ENCODE results near the gene EVX2. TPM values are rescaled to one million over a fixed set of nuclear protein-coding genes. Genes with fewer than 3 reads are reported as not detected.

The EVX2 gene
- total RNA-seq, 1 experiment from 2014 or later: not detected

DNA sequence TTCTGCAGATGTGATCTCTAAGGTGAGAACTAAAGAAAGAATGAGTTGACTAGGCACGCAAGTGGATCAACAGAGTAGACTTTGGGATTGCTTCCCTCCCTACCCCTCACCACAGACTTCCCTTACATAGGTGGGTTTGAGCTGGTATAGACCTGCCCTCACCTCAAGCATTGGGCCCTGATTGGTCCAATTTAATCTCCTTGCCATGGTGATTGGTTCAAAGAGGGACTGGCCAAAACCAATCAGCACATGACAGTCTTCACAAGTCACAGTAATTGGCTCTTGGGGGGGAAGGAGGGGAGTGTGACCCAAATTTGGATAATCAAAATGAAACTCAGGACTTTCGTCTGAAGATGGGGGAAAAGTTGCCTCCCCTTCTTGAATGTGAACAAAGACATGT lies 45.1 kb downstream of the EVX2 start:
- no peak overlapping the region for H2AFZ ChIP-seq (ENCODE audit: low read length)
- H3K4me1 ChIP-seq (ENCODE audit: insufficient read depth, low read length): no peaks in the 10 kb centered on the region
- CTCF ChIA-PET: no interaction called here
- no peaks in the 10 kb centered on the region for H4K20me1 ChIP-seq (ENCODE audit: low read length)
- no peaks in the 10 kb centered on the region for H3K9me2 ChIP-seq (replicated peaks; ENCODE audit: low read length)
- intact Hi-C loops (cut with micrococcal nuclease): no loop called here
- no peaks in the 10 kb centered on the region for H3K9me3 ChIP-seq (ENCODE audit: low read length)
- no peak overlapping the region for H3K27ac ChIP-seq (ENCODE audit: low read length)
- ATAC-seq (no peak), DNase-seq (no peak)
- no peak overlapping the region for H3K4me2 ChIP-seq (ENCODE audit: low read length)
- no peaks in the 10 kb centered on the region for H3F3A ChIP-seq (ENCODE audit: low read length, unreplicated experiment)
- H3K27me3 ChIP-seq (ENCODE audit: low read length): peaks cover 73% of the 10 kb centered on the region
- TF ChIP-seq EZH2 (IDR thresholded peaks at IDR 0.05; ENCODE audit: low read length, unreplicated experiment) (no peak), EZH2phosphoT487 (IDR thresholded peaks at IDR 0.05; ENCODE audit: borderline replicate concordance, low read length) (no peak)
- TF ChIP-seq, protein P1, sequence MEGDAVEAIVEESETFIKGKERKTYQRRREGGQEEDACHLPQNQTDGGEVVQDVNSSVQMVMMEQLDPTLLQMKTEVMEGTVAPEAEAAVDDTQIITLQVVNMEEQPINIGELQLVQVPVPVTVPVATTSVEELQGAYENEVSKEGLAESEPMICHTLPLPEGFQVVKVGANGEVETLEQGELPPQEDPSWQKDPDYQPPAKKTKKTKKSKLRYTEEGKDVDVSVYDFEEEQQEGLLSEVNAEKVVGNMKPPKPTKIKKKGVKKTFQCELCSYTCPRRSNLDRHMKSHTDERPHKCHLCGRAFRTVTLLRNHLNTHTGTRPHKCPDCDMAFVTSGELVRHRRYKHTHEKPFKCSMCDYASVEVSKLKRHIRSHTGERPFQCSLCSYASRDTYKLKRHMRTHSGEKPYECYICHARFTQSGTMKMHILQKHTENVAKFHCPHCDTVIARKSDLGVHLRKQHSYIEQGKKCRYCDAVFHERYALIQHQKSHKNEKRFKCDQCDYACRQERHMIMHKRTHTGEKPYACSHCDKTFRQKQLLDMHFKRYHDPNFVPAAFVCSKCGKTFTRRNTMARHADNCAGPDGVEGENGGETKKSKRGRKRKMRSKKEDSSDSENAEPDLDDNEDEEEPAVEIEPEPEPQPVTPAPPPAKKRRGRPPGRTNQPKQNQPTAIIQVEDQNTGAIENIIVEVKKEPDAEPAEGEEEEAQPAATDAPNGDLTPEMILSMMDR (conservative IDR thresholded peaks at IDR 0.05; ENCODE audit: low read depth, low read length): no peak
- POLR2A ChIA-PET (ENCODE audit: unreplicated experiment): no interaction called here
- no peaks in the 10 kb centered on the region for H3K79me2 ChIP-seq (ENCODE audit: low read length)
- BruUV-seq (replicated peaks): no TSS peak
- no peak overlapping the region for H3K9ac ChIP-seq (ENCODE audit: low read length)
- H3K4me3 ChIP-seq (ENCODE audit: low read length): no peak overlapping the region
- no peaks in the 10 kb centered on the region for H3K36me3 ChIP-seq (ENCODE audit: low read depth, low read length)

DNA sequence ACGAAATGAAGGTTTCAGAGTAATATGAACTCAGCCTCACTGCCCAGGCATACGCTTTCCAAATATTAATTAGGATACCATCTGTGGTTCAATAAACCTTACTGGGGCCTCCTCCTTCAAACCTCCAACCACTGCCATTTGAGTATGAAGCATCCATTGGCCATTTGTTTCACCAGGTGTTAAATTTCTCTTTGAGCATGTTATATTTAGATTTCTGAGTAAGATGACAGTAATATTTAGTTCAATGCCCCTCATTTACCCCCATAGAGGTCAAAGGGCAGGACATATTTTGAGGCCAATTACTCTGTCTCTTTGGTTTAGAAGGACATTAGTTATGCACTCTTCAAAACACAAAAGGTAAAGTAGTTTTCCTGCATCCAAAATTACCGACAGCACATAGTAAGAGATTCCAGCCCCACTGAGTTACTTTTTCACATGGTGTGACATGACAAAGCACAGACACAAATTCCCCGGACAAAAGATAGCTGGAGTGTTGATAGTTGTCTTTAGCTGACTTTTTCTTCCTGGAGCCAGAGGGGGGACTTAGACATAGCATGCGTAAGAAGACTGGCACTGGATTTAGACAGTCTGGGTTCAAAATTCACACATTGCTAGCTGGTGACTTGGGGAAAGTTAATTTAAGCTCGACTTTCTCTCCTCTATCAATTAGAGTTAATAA lies 48.6 kb downstream of the EVX2 start:
- ChIA-PET POLR2A (ENCODE audit: unreplicated experiment) (no interaction called here), CTCF (no interaction called here)
- ATAC-seq (no peak), DNase-seq (no peak)
- H3K4me1 ChIP-seq (ENCODE audit: insufficient read depth, low read length): no peaks in the 10 kb centered on the region
- H3K27ac ChIP-seq (ENCODE audit: low read length): no peak overlapping the region
- no peaks in the 10 kb centered on the region for H3K9me2 ChIP-seq (replicated peaks; ENCODE audit: low read length)
- BruUV-seq (replicated peaks): no TSS peak
- TF ChIP-seq EZH2phosphoT487 (IDR thresholded peaks at IDR 0.05; ENCODE audit: borderline replicate concordance, low read length) (no peak), EZH2 (IDR thresholded peaks at IDR 0.05; ENCODE audit: low read length, unreplicated experiment) (no peak)
- TF ChIP-seq, protein P1 (conservative IDR thresholded peaks at IDR 0.05; ENCODE audit: low read depth, low read length): no peak
- H2AFZ ChIP-seq (ENCODE audit: low read length): no peak overlapping the region
- H3K4me3 ChIP-seq (ENCODE audit: low read length): no peak overlapping the region
- no peaks in the 10 kb centered on the region for H4K20me1 ChIP-seq (ENCODE audit: low read length)
- H3K27me3 ChIP-seq (ENCODE audit: low read length): peaks cover 70% of the 10 kb centered on the region
- no peaks in the 10 kb centered on the region for H3K36me3 ChIP-seq (ENCODE audit: low read depth, low read length)
- H3K9ac ChIP-seq (ENCODE audit: low read length): no peak overlapping the region
- H3K4me2 ChIP-seq (ENCODE audit: low read length): no peak overlapping the region
- H3K79me2 ChIP-seq (ENCODE audit: low read length): no peaks in the 10 kb centered on the region
- H3F3A ChIP-seq (ENCODE audit: low read length, unreplicated experiment): no peaks in the 10 kb centered on the region
- intact Hi-C loops (cut with micrococcal nuclease): no loop called here
- no peaks in the 10 kb centered on the region for H3K9me3 ChIP-seq (ENCODE audit: low read length)

DNA sequence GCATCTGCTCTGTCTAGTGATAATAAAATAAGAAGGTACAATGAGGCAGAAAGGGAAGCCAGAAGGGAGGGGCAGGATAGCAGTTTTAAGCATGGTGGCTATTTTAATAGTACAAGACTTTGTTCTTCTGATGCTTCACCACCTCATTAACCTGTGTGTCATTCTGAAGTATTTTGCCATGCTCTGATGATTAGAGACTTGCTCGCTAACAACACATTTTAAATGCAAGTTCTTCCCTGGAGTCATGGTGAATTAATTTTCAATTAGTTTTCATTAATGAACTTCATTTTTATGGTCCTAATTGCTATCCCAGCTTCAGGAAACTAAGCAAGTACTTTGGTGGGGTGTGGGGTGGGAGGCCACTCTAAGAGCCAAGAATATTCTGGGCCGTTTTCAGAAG lies 56.0 kb downstream of the EVX2 start:
- no peak overlapping the region for H2AFZ ChIP-seq (ENCODE audit: low read length)
- ATAC-seq (no peak), DNase-seq (no peak)
- H3K4me2 ChIP-seq (ENCODE audit: low read length): no peak overlapping the region
- no peaks in the 10 kb centered on the region for H3K79me2 ChIP-seq (ENCODE audit: low read length)
- H3K27ac ChIP-seq (ENCODE audit: low read length): no peak overlapping the region
- ChIA-PET POLR2A (ENCODE audit: unreplicated experiment) (no interaction called here), CTCF (no interaction called here)
- BruUV-seq (replicated peaks): no TSS peak
- H3K27me3 ChIP-seq (ENCODE audit: low read length): peaks cover 73% of the 10 kb centered on the region
- H3K36me3 ChIP-seq (ENCODE audit: low read depth, low read length): no peaks in the 10 kb centered on the region
- TF ChIP-seq, protein P1 (conservative IDR thresholded peaks at IDR 0.05; ENCODE audit: low read depth, low read length): no peak
- TF ChIP-seq EZH2 (IDR thresholded peaks at IDR 0.05; ENCODE audit: low read length, unreplicated experiment) (no peak), EZH2phosphoT487 (IDR thresholded peaks at IDR 0.05; ENCODE audit: borderline replicate concordance, low read length) (no peak)
- H3F3A ChIP-seq (ENCODE audit: low read length, unreplicated experiment): no peaks in the 10 kb centered on the region
- H3K9me2 ChIP-seq (replicated peaks; ENCODE audit: low read length): no peaks in the 10 kb centered on the region
- no peak overlapping the region for H3K9ac ChIP-seq (ENCODE audit: low read length)
- H3K4me3 ChIP-seq (ENCODE audit: low read length): no peak overlapping the region
- intact Hi-C loops (cut with micrococcal nuclease): no loop called here
- H4K20me1 ChIP-seq (ENCODE audit: low read length): no peaks in the 10 kb centered on the region
- H3K4me1 ChIP-seq (ENCODE audit: insufficient read depth, low read length): no peaks in the 10 kb centered on the region
- no peaks in the 10 kb centered on the region for H3K9me3 ChIP-seq (ENCODE audit: low read length)

All from PC-3 (cell line).